OCI-LY7 (cell line): ENCODE results near the gene ACVRL1. TPM values are rescaled to one million over a fixed set of nuclear protein-coding genes. Genes with fewer than 3 reads are reported as not detected.

ENCODE experiments used
- BruUV-seq: library from RNA; stranded (reverse); fragments of 400-500 nt; replicated peaks from 2 replicates; lab custom pipeline; 2021; lab: Mats Ljungman, UMichigan
- CTCF ChIA-PET: fragments of 300-600 bp; sonication (Branson Sonifier 250); formaldehyde crosslinking; loops from one replicate; lab custom pipeline; 2022; ENCODE audit warnings: antibody characterized with exemption; ENCODE audit not compliant: unreplicated experiment; lab: Charles Lee
- POLR2A ChIA-PET: fragments of 300-600 bp; sonication (Branson Sonifier 250); formaldehyde crosslinking; loops from one replicate; lab custom pipeline; 2022; ENCODE audit warnings: antibody characterized with exemption; lab: Charles Lee
- DNase-seq: peaks from one replicate; pipeline ENCODE4 v3.0.0-alpha.2; 2015; ENCODE audit warnings: low spot score
- H2AFZ ChIP-seq: fragments of 200-600 bp; sonication (generic), shearing (Covaris generic); 2 replicates; pipeline ENCODE4 v1.6.1; 2014; ENCODE audit warnings: mild to moderate bottlenecking, antibody characterized with exemption, low read length, moderate library complexity
- H3K27ac ChIP-seq: fragments of 200-600 bp; sonication (generic); 2 replicates; pipeline ENCODE4 v1.5.1; 2014; ENCODE audit warnings: mixed run types, low read depth, mild to moderate bottlenecking, moderate library complexity, low read length, inconsistent platforms; ENCODE audit not compliant: poor library complexity, severe bottlenecking
- H3K36me3 ChIP-seq: fragments of 200-600 bp; sonication (generic); 2 replicates; pipeline ENCODE4 v1.6.1; 2014; ENCODE audit warnings: mild to moderate bottlenecking, antibody characterized with exemption, low read length, moderate library complexity, mixed read lengths; ENCODE audit not compliant: insufficient read depth
- H3K4me1 ChIP-seq: fragments of 200-600 bp; sonication (generic); 2 replicates; pipeline ENCODE4 v1.5.1; 2014; ENCODE audit warnings: mild to moderate bottlenecking, low read length; ENCODE audit not compliant: insufficient read depth, poor library complexity, severe bottlenecking
- H3K4me2 ChIP-seq: fragments of 200-600 bp; sonication (generic); 2 replicates; pipeline ENCODE4 v1.6.1; 2014; ENCODE audit warnings: mild to moderate bottlenecking, low read length
- H3K4me3 ChIP-seq: fragments of 200-600 bp; sonication (generic); 2 replicates; pipeline ENCODE4 v1.5.1; 2014; ENCODE audit warnings: mild to moderate bottlenecking, low read depth, low read length; ENCODE audit not compliant: poor library complexity, severe bottlenecking
- H3K79me2 ChIP-seq: fragments of 200-600 bp; sonication (generic); 2 replicates; pipeline ENCODE4 v1.6.1; 2016; ENCODE audit warnings: low read depth, mild to moderate bottlenecking, low read length, moderate library complexity, mixed read lengths; ENCODE audit not compliant: insufficient read depth
- H3K9me2 ChIP-seq: fragments of 200-600 bp; sonication (generic); 2 replicates; pipeline ENCODE4 v1.6.1; 2016; ENCODE audit warnings: mild to moderate bottlenecking, low read length, mixed read lengths; ENCODE audit not compliant: insufficient read depth
- H3K9me3 ChIP-seq: fragments of 200-600 bp; sonication (generic); 2 replicates; pipeline ENCODE4 v1.6.1; 2014; ENCODE audit warnings: mild to moderate bottlenecking, mixed run types, low read length, mixed read lengths
- H4K20me1 ChIP-seq: fragments of 200-600 bp; sonication (generic); 2 replicates; pipeline ENCODE4 v1.6.1; 2014; ENCODE audit warnings: mild to moderate bottlenecking, antibody characterized with exemption, low read length, moderate library complexity, mixed read lengths; ENCODE audit not compliant: insufficient read depth
- CTCF ChIP-seq: fragments of 200-600 bp; sonication (generic); conservative IDR thresholded peaks from 2 replicates; pipeline ENCODE4 v1.5.1; 2014; ENCODE audit warnings: mild to moderate bottlenecking, antibody characterized with exemption, low read length, moderate library complexity, mixed read lengths
- EZH2phosphoT487 ChIP-seq: fragments of 200-600 bp; sonication (generic); IDR thresholded peaks from 2 replicates; pipeline ENCODE4 v1.6.1; 2018; ENCODE audit warnings: low read depth, borderline replicate concordance, mild to moderate bottlenecking, mixed run types, antibody characterized with exemption, low read length, moderate library complexity, mixed read lengths
- intact Hi-C: fragments of 100-400 bp; cut with micrococcal nuclease; formaldehyde crosslinking; loops from one replicate; pipeline ENCODE4 v1.10.0; 2022; ENCODE audit not compliant: unreplicated experiment
- total RNA-seq, 2 experiments: library from RNA; depleted of rRNA in 1 of 2; stranded (reverse); fragments of >200 nt in 1 of 2; shearing (Covaris generic) in 1 of 2; gene quantifications; 2 replicates each; pipeline ENCODE4 v1.2.3, GENCODE V29; 2014 to 2022

ACVRL1 gene
- total RNA-seq, 2 experiments from 2014 or later = not detected

- Histone ChIP-seq H3K4me3 (no peak overlapping the region), H3K36me3 (no peaks in the 10 kb centered on the region), H3K4me2 (no peak overlapping the region), H3K79me2 (no peaks in the 10 kb centered on the region), H4K20me1 (peaks cover 4% of the 10 kb centered on the region; the same call in 1 of the 2 replicates), H3K4me1 (peaks cover 18% of the 10 kb centered on the region), H3K9me2 (no peaks in the 10 kb centered on the region), H3K27ac (no peak overlapping the region), H3K9me3 (no peaks in the 10 kb centered on the region), H2AFZ (no peak overlapping the region)
- intact Hi-C loops = no loop called here
- TF ChIP-seq CTCF = no peak
- no peak for TF ChIP-seq EZH2phosphoT487
- BruUV-seq = no TSS peak
- ChIA-PET CTCF (no interaction called here), POLR2A (interaction anchor here (0.8 to 1.1 kb wide), 2 partner anchors 46 to 440 kb away, joined by 3 read pairs; no protein-coding TSS in a partner anchor)
- no peak for DNase-seq
Observed at GRCh38 chr12:51955702-51956101, 48.4 kb downstream of the ACVRL1 start.

GRCh38 chr12:51958542-51958941, 51.2 kb downstream of the ACVRL1 start:
- Histone ChIP-seq H3K4me1 (peaks cover 5% of the 10 kb centered on the region), H3K4me2 (no peak overlapping the region), H3K9me2 (no peaks in the 10 kb centered on the region), H3K4me3 (no peak overlapping the region), H4K20me1 (peaks cover 3% of the 10 kb centered on the region; the same call in 1 of the 2 replicates), H3K9me3 (no peaks in the 10 kb centered on the region), H3K36me3 (peaks cover 3% of the 10 kb centered on the region), H3K27ac (no peak overlapping the region), H2AFZ (no peak overlapping the region), H3K79me2 (no peaks in the 10 kb centered on the region)
- POLR2A ChIA-PET = no interaction called here
- intact Hi-C loops = no loop called here
- DNase-seq = no peak
- BruUV-seq = no TSS peak
- CTCF ChIA-PET = no interaction called here
- no peak for TF ChIP-seq EZH2phosphoT487
- no peak for TF ChIP-seq CTCF

GRCh38 chr12:51959211-51959610, 51.9 kb downstream of the ACVRL1 start:
- no peak overlapping the region for H3K4me3 ChIP-seq
- no peak for TF ChIP-seq CTCF
- no peak for TF ChIP-seq EZH2phosphoT487
- H3K9me2 ChIP-seq = no peaks in the 10 kb centered on the region
- no peaks in the 10 kb centered on the region; the same call in 1 of the 2 replicates for H4K20me1 ChIP-seq
- no peak overlapping the region for H3K4me2 ChIP-seq
- no peak overlapping the region for H2AFZ ChIP-seq
- DNase-seq = no peak
- ChIA-PET CTCF (no interaction called here), POLR2A (no interaction called here)
- H3K4me1 ChIP-seq = no peaks in the 10 kb centered on the region
- intact Hi-C loops = no loop called here
- no peaks in the 10 kb centered on the region for H3K79me2 ChIP-seq
- H3K36me3 ChIP-seq = peaks cover 5% of the 10 kb centered on the region
- no peaks in the 10 kb centered on the region for H3K9me3 ChIP-seq
- H3K27ac ChIP-seq = no peak overlapping the region
- no TSS peak for BruUV-seq
